ENCODE data around the gene PRKAR2B.

PRKAR2B gene

DNA sequence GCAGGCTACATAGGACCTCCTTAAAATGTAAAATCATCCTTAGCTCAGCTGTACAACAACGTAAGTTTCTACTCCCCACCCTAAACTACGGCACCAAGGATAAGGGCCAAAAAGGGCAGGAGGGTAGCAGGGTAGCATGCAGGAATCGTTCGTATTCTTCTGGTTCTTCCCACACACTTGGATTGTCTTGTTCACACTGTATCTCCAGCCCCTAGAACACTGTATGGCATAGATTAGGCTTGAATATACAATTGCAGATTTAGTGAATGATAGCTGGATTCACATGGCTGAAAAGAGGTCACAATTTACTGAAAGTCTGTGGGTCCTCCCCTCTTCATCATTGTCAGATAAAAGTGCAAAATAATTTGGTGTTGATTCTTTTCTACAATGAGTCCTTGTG is 28.2 kb upstream of the PRKAR2B start:
- no peak for TF ChIP-seq CTCF (IDR thresholded peaks at IDR 0.05; ENCODE audit: insufficient read depth, low read depth, low read length, missing control alignments)
- DNase-seq (ENCODE audit: low read depth), result no peak
- no peak overlapping the region for H3K4me3 ChIP-seq (ENCODE audit: low read depth, low read length)

DNA sequence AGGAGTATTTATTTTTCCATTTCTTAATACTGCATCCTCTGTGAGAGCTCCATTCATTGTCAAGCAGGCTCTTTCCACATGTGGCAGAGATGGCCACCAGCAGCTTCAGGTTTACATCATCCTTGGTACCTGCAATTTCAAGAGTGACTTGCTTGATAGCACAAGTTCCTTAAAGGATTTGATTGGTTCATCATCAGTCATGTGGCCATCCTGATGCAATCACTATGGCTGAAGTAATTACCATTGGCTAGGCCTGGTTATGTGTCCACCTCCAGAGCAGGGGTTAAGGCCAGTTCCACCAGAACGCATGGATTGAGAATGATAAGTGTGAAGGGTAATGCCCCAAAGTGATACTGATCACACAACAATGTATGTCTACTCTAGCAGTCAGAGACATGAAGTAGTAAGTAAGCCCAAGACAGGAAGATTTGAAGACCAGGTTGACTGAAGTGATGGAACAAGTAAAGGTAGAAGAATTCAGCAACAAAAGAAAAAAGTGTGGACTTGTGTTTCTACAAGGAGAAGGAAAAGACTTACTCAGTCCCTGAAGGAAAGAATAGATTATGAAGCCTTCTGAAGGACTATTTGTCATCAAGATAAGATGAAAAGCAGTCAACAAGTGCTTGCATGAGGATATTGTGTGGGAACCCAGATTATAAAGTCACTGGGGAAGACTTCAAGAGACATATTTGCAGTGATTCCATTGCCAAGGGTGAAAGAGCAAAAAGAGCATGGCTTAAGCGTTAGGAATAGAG is 26.4 kb upstream of the PRKAR2B start:
- no peak for DNase-seq (ENCODE audit: low read depth)
- no peak for TF ChIP-seq CTCF (IDR thresholded peaks at IDR 0.05; ENCODE audit: insufficient read depth, low read depth, low read length, missing control alignments)
- no peak overlapping the region for H3K4me3 ChIP-seq (ENCODE audit: low read depth, low read length)

GRCh38 chr7:107020400-107020799 is 24.1 kb upstream of the PRKAR2B start:
- TF ChIP-seq CTCF (IDR thresholded peaks at IDR 0.05; ENCODE audit: insufficient read depth, low read depth, low read length, missing control alignments), result no peak
- no peak for DNase-seq (ENCODE audit: low read depth)
- no peak overlapping the region for H3K4me3 ChIP-seq (ENCODE audit: low read depth, low read length)

DNA sequence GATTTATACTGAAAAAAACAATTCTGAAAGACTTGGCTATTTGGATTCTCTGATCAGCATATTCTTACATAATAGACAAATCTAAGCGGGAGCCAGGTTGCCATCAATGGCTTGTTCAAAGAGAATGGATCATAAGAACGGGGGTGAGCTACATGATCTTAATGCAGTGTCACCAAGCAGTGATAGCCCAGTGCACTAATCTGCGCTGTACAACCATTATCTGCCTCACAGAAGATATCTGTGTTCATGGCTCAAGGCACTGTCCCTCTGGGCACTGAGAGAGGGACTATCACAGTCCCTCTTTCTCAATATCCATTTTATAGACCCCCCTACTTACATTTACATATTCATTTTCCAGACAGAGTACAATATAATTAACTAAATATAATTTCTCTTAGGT is 22.9 kb upstream of the PRKAR2B start:
- no peak for DNase-seq (ENCODE audit: low read depth)
- no peak overlapping the region for H3K4me3 ChIP-seq (ENCODE audit: low read depth, low read length)
- TF ChIP-seq CTCF (IDR thresholded peaks at IDR 0.05; ENCODE audit: insufficient read depth, low read depth, low read length, missing control alignments), result no peak

DNA sequence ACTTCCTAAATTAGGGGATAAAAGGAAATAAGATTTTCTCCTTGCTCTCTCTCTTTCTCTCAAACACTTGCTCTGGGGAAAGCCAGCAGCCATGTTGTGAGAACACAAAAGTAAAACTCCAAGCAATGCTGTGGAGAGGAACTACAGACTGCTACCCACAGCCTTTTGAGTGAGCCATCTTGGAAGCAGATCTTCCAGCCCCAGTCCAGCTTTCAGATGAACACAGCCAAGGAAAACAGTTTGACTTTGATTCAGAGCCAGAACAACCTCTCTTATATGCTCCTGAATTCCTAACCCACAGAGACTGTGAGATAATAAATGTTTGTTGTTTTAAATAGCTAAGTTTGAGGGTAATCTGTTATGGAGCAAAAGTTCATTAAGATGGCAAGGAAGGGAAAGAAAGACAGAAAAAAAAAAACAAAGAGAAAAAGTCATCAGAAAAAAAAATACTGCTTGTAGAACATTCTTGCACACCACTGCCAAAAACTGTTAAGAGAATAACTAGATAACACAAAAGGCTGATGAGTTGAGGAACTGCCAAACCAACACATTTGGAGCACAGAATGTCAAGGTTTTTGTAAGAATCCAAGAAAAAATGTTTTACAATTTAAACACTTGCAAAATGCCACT is 20.9 kb upstream of the PRKAR2B start:
- no peak overlapping the region for H3K4me3 ChIP-seq (ENCODE audit: low read depth, low read length)
- TF ChIP-seq CTCF (IDR thresholded peaks at IDR 0.05; ENCODE audit: insufficient read depth, low read depth, low read length, missing control alignments), result no peak
- no peak for DNase-seq (ENCODE audit: low read depth)

DNA sequence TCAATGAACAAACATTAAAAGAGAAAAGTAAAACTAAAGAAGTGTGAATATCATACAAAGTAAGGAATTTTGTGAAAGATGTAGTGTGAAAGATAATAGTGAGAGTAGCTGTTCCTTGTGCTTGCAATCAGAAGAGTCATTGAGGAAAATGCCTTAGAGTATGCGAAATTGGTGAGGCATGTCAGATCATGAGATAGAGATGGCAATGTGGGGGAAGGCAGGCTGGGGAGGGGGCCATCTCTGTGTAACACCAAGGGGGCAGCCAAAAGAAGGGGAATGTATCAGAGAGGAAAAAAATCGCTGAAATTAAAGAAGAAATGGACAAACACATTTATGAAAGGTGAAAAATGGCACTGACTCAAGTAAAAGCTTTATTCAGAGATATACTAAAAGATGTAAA is 19.6 kb upstream of the PRKAR2B start:
- DNase-seq (ENCODE audit: low read depth), result no peak
- no peak overlapping the region for H3K4me3 ChIP-seq (ENCODE audit: low read depth, low read length)
- no peak for TF ChIP-seq CTCF (IDR thresholded peaks at IDR 0.05; ENCODE audit: insufficient read depth, low read depth, low read length, missing control alignments)
